ENCODE data around the gene TIE1.

Gene TIE1

GRCh38 chr1:43292679-43293078 lies 8.1 kb upstream of the TIE1 start:
- H3K4me3 ChIP-seq (ENCODE audit: control insufficient read depth, low read depth, low read length): no peak overlapping the region
- no peak for DNase-seq (ENCODE audit: low read depth)

GRCh38 chr1:43293176-43293575 lies 7.6 kb upstream of the TIE1 start:
- no peak for TF ChIP-seq CTCF (IDR thresholded peaks at IDR 0.05; ENCODE audit: control insufficient read depth, insufficient read depth, low read depth, low read length, missing control alignments)
- H3K4me3 ChIP-seq (ENCODE audit: control insufficient read depth, low read depth, low read length): no peak overlapping the region
- DNase-seq (ENCODE audit: low read depth): no peak

More at GRCh38 chr1:43292679-43293078, 8.1 kb upstream of the TIE1 start:
- no peak for TF ChIP-seq CTCF (IDR thresholded peaks at IDR 0.05; ENCODE audit: control insufficient read depth, insufficient read depth, low read depth, low read length, missing control alignments)

GRCh38 chr1:43293896-43294760 lies 6.7 kb upstream of the TIE1 start:
- TF ChIP-seq CTCF (IDR thresholded peaks at IDR 0.05; ENCODE audit: control insufficient read depth, insufficient read depth, low read depth, low read length, missing control alignments): no peak
- H3K4me3 ChIP-seq (ENCODE audit: control insufficient read depth, low read depth, low read length): no peak overlapping the region
- DNase-seq (ENCODE audit: low read depth): peak; percentile 18

- TF ChIP-seq CTCF (IDR thresholded peaks at IDR 0.05; ENCODE audit: control insufficient read depth, insufficient read depth, low read depth, low read length, missing control alignments): no peak
- H3K4me3 ChIP-seq (ENCODE audit: control insufficient read depth, low read depth, low read length): no peak overlapping the region
- no peak for DNase-seq (ENCODE audit: low read depth)
Observed at GRCh38 chr1:43294761-43295160, 6.0 kb upstream of the TIE1 start.

GRCh38 chr1:43296207-43296606 lies 4.6 kb upstream of the TIE1 start:
- H3K4me3 ChIP-seq (ENCODE audit: control insufficient read depth, low read depth, low read length): no peak overlapping the region
- no peak for DNase-seq (ENCODE audit: low read depth)

GRCh38 chr1:43298055-43298454 lies 2.7 kb upstream of the TIE1 start:
- no peak for DNase-seq (ENCODE audit: low read depth)
- H3K4me3 ChIP-seq (ENCODE audit: control insufficient read depth, low read depth, low read length): no peak overlapping the region
- TF ChIP-seq CTCF (IDR thresholded peaks at IDR 0.05; ENCODE audit: control insufficient read depth, insufficient read depth, low read depth, low read length, missing control alignments): no peak

More at GRCh38 chr1:43296207-43296606, 4.6 kb upstream of the TIE1 start:
- TF ChIP-seq CTCF (IDR thresholded peaks at IDR 0.05; ENCODE audit: control insufficient read depth, insufficient read depth, low read depth, low read length, missing control alignments): no peak
